ENCODE measurements around the gene IL6R.
"Not testable (repeated sequence)": the region's sequence is repeated elsewhere in the genome, so short reads cannot be mapped to it uniquely, and the experiment has no call there.

IL6R gene

DNA sequence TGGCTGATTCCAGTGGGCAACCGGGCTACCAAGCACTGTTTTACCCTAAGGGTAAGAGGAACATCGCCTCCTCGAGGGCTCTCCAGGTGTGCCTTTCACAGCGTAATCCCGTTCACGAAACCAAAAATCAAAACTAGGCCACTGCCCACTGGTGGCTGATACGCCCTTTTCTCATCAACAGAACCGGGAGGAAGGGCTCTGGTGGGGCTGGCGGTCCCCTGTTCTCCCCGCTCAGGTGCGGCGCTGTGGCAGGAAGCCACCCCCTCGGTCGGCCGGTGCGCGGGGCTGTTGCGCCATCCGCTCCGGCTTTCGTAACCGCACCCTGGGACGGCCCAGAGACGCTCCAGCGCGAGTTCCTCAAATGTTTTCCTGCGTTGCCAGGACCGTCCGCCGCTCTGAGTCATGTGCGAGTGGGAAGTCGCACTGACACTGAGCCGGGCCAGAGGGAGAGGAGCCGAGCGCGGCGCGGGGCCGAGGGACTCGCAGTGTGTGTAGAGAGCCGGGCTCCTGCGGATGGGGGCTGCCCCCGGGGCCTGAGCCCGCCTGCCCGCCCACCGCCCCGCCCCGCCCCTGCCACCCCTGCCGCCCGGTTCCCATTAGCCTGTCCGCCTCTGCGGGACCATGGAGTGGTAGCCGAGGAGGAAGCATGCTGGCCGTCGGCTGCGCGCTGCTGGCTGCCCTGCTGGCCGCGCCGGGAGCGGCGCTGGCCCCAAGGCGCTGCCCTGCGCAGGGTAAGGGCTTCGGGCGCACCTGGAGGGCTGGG lies at the start of gene IL6R:
Gene IL6R (plus strand): TSS at position 360 of the 763 bp plus-strand sequence. CDS start 287 bp downstream, at position 647.
- no peak for DNase-seq

DNA sequence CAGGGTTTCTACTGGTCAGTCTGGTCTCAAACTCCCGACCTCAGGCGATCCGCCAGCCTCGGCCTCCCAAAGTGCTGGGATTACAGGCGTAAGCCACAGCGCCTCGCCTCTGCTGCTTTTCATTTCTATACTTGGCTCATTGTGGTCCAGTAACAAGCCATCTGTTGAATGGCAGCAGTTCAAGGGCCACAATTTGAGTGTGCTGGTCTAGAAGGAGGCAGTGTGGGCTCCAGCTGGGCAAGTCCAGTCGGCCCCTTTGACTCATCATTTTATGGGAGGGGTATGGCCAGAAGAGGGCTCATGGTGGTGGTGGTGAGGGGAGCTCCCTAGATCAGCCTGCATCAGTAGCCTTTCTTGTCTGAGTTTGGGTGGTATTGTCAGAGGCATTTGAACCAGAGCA lies 46.6 kb upstream of the IL6R start:
- no peak for DNase-seq

- DNase-seq = no peak
Observed at GRCh38 chr1:154360288-154360687, 44.9 kb upstream of the IL6R start.

DNA sequence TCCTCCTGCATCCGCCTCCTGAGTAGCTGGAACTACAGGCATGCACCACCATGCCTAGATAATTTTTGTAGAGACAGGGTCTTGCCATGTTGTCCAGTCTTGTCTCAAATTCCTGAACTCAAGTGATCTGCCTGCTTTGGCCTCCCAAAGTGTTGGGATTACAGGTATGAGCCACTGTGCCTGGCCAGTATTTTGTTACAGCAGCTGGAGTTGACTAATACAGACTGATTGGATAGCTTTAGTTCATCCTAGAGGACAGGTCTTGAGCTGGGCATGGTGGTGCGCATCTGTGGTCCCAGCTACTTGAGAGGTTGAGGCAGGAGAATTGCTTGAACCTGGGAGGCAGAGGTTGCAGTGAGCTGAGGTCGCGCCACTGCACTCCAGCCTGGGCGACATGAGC lies 44.3 kb upstream of the IL6R start:
- DNase-seq = not testable (repeated sequence)

DNA sequence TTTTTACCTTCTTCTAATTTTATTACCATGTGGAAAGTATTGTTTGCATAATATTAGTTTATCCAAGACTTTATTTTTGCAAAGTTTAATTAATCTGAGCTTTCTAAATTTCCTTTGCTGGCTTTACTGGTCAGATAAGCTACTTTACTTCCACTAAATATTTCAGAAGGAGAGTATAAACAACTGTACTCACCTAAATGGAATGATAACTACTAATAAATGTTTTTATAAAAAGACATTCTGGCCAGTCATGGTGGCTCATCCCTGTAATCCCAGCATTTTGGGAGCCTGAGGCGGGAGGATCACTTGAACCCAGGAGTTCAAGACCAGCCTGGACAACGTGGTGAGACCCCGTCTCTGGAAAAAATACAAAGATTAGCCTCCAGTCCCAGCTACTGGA lies 43.8 kb upstream of the IL6R start:
- no peak for DNase-seq

DNA sequence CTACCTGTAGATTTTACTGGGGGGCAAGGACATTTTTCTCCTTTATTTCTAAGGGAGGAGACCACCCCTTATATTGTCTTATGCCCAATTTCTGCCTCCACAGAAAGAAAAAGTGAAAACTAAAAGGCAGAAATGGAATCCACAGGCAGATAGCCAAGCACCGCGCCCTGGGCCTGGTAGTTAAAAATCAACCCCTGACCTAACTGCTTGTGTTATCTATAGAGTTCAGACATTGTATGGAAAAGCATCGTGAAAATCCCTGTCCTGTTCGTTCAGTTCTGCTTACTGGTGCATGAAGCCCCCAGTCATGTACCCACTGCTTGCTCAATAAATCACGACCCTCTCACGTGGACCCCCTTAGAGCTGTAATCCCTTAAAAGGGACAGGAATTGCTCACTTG lies 33.7 kb upstream of the IL6R start:
- DNase-seq = no peak

DNA sequence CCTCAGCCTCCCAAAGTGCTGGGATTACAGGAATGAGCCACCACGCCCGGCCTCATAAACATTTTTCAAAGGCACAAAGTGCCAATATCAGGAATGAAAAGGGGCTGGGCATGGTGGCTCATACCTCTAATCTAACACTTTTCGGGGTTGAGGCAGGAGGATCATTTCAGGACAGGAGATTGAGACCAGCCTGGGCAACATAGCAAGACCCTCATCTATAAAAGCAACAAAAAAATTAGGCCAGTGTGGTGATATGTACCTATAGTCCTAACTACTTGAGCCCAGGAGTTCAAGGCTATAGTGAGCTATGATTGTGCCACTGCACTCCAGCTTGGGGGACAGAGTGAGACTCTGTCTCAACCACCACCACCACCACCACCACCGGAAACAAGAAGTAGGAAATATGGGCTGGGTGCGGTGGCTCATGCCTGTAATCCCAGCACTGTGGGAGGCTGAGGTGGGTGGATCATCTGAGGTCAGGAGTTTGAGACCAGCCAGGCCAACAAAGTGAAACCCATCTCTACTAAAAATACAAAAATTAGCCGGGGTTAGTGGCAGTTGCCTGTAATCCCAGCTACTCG lies 31.3 kb upstream of the IL6R start:
- not testable (repeated sequence) for DNase-seq

- no peak for DNase-seq
Observed at GRCh38 chr1:154379301-154379700, 25.8 kb upstream of the IL6R start.

DNA sequence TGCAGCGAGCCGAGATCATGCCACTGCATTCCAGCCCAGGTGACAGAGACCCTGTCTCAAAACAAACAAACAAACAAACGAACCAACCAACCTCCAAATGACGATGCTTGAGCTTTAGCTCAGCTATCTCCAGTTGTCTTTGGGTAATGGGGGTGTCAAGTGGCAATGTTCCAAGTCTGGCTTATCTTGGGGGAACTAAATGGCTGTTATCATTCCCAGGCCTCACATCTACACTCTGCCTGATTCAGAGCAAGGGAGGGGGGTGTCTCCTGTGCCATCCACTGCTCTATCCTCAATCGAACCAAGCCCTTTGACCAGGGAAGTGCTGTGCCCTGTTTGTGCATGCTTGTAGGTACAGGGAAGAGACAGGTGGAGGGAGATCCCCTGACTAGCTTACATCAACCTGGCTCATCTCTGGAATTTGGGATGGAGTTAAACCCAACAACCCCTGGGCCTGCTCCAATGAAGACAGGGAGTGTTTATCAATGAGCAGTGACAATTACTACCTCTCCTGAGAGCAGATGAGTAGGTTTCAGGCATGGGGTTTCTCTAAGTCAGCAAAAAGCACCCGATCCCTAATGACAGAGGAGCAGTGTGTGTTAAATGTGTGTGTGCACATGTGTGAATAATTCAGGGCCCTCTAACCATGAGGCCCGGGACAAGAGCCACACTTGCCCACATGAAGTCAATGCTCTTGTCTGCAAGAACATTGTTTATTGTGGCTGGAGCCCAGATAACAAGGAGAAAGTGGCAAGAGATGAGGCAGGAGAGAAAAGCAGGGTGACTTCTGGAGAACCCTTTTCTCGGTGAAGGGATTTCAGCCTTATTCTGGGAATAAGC lies 20.3 kb upstream of the IL6R start:
- no peak for DNase-seq

GRCh38 chr1:154386643-154387352 lies 18.3 kb upstream of the IL6R start:
- no peak for DNase-seq

GRCh38 chr1:154391086-154391770 lies 13.9 kb upstream of the IL6R start:
- no peak for DNase-seq

- no peak for DNase-seq
Observed at GRCh38 chr1:154398141-154398540, 7.0 kb upstream of the IL6R start.

GRCh38 chr1:154398678-154399077 lies 6.5 kb upstream of the IL6R start:
- DNase-seq = no peak

GRCh38 chr1:154400381-154400801 lies 4.8 kb upstream of the IL6R start:
- no peak for DNase-seq

- no peak for DNase-seq
Observed at GRCh38 chr1:154402409-154402921, 2.7 kb upstream of the IL6R start.

GRCh38 chr1:154403261-154403943 lies 1.7 kb upstream of the IL6R start:
- DNase-seq = no peak

- DNase-seq = no peak
Observed at GRCh38 chr1:154403983-154404382, 1.2 kb upstream of the IL6R start.

- DNase-seq = no peak
Observed at GRCh38 chr1:154404511-154404931, 622 bp upstream of the IL6R start.

GRCh38 chr1:154405747-154406571 lies 816 bp downstream of the IL6R start:
- DNase-seq = no peak

DNA sequence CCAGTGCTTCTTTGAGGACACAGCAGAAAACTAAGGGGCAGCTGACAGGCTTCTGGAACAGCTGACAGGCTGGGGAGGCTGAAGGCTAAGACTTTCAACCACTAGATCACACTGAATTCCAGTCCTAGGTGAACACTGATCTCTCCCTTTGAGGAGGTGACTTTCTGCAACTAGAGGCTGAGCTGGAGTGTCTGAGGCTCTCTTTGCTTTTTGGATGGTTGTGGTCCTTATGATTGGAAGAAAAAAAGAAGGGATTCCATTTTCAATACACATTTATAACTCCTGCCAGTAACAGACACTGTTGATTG lies 1.4 kb downstream of the IL6R start:
- DNase-seq = no peak

GRCh38 chr1:154406886-154407197 lies 1.7 kb downstream of the IL6R start:
- no peak for DNase-seq

All from NCI-H1048 (cell line).